CD4-positive, alpha-beta T cell treated with Interleukin-12 subunit alpha and Interleukin-12 subunit beta, for 1 hour (primary cell): ENCODE data around the gene SLCO4C1.

Source experiments
- DNase-seq: peaks from one replicate; pipeline ENCODE4 v3.0.0-alpha.2; 2020

The SLCO4C1 gene

DNA sequence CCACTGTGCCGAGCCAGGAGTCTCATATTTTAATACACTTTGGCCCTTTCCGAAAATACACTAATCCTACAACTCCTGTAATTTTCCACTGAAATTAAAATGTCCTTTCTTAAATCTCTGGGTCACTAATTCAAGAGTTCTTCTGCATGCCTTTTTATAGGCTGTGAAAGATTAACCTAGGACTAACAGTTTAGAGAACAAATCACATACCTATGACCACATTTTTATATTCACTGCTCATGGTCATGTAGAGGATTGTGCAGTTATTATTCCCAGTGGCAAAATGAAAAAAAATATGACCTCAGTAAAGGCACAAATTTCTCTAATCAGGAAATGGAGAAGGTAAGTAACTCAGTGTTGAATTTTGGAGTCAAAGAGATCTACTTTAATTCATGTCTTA, 33.4 kb downstream of the SLCO4C1 start:
- no peak for DNase-seq

DNA sequence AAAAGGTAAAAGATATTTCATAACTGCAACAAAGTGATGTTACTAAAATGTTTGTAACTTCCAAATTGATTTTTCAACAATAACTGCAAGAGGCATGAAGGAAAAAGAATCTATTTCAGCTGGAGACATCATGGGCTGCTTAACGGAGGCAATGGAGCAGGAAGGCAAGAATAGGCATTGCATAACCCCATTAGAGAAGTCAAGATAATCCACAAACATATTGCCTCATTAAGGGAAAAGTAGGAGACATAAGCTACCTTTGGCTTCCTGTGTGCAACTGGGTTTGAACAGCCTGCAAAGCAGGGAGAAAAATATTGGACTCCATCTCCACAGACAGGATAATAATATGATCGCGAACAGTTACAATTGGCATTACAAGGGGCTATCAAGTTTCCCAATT, 46.7 kb downstream of the SLCO4C1 start:
- DNase-seq: no peak

DNA sequence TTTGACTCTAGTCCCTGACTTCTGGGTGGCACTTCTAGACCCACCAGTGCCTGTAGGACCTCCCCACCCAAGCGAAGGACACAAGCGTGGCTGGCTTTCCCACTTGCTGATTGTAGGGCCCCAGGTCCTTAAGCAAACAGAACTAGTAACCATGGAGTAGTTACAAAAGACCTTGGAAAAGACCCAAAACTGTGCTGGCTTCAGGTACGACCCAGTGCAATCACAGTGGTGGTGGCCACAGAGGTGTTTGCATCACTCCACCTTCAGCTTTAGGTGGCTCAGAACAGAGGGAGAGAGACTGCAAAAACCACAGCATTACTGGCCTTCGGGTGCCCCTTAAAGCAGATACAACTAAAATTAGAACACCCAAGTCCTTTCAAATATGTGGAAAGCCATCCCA, 52.9 kb downstream of the SLCO4C1 start:
- no peak for DNase-seq

DNA sequence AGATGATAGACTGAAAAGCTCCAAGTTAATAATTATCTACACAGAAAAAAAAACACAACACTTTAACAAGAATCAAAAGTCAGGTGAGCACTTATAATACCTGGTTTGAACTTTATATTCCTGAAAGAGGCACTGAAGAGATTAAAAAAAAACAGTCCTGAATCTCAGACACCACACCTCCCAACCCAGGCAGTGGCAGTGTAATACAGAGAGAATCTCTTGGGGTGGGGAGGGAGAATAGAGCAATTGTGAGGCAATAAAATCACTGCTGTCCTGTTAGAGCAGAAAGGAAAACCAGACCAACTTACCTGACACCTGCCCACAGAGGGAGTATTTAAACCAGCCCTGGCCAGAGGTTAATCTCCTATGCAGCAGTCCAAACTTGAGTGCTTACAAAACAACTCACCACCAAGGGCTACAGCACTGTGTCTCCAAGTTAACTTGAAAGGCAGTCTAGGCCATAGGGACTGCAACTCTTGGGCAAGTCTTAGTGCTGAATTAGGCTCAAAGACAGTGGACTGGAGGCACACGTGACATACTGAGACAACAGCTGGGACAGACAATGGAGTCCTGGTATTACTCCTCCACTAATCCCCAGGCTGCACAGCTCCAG, 54.2 kb downstream of the SLCO4C1 start:
- no peak for DNase-seq

DNA sequence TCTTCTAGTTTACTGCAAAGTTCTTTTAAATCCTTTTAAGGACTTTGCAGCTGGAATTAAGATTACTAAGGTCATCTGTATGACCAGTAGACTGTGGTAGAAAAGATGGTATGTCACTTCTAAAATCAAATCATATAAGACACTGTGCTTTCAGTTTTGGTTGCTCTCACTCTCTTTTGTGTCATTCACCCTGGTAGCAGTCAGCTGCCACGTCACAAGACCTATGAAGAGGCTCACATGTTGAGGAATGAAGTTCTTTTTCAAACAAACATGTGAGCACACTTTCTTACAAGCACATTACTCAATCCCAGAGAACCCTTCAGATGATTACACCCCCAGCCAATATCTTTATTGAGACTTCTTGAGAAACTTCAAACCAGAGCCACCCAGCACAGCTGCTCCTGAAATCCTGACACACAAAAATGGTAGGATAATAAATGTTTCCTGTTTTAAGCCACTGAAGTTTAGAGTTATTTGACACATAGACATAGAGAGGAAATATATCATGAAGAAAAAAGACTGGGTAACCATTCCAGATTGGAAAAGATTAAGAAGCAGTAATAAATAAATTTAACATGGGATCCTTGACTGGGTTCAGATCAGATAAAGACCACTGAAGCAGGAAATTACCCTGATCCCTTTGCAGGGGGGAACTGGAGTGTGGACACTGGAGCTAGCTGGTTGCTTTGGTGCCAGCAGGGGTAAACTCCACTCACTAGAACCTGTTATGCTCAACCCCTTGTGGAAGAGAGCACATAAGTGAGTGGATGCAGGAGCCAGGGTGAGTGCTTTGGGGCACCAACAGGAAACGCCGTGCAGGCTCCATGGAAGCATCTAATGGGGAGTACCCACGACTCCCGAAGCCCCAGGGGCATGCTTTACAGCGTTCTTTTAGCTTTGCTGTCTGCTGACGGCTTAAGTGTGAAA, 64.1 kb downstream of the SLCO4C1 start:
- no peak for DNase-seq

DNA sequence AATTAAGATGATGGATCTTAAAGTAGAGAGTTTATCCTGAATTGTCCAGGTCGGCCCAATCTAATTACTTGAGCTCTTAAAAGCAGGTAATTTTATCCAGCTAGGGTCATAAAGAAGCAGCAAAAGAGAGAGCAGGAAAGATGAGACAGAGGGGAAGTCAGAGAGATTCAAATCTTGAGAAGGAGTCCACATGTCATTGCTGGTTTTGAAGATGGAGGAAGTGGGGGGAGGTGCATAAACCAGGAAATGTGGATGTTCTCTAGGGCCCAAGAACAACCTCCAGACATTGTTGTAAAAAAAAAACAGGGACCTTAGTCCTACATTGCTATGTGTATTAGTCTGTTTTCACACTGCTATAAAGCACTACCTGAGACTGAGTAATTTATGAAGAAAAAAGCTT, 66.4 kb downstream of the SLCO4C1 start:
- no peak for DNase-seq

DNA sequence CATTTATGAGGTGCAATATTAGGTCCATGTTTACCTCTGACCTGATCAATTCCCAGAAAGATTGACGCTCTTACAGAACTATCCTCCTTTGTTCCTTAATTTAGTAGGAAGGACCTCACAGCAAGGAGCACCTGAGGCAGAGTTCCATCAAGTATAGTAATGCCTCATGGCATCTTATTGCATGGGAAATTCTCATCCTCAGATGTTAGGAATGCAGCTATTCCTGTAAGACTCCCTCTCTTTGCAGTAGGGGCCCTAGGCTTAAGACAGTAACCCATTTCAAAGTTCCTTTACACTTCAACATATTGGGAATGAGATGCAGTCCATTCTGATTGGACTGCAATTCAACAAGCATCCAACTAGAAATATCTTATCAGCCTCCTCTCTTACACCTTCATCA, 69.8 kb downstream of the SLCO4C1 start:
- no peak for DNase-seq

DNA sequence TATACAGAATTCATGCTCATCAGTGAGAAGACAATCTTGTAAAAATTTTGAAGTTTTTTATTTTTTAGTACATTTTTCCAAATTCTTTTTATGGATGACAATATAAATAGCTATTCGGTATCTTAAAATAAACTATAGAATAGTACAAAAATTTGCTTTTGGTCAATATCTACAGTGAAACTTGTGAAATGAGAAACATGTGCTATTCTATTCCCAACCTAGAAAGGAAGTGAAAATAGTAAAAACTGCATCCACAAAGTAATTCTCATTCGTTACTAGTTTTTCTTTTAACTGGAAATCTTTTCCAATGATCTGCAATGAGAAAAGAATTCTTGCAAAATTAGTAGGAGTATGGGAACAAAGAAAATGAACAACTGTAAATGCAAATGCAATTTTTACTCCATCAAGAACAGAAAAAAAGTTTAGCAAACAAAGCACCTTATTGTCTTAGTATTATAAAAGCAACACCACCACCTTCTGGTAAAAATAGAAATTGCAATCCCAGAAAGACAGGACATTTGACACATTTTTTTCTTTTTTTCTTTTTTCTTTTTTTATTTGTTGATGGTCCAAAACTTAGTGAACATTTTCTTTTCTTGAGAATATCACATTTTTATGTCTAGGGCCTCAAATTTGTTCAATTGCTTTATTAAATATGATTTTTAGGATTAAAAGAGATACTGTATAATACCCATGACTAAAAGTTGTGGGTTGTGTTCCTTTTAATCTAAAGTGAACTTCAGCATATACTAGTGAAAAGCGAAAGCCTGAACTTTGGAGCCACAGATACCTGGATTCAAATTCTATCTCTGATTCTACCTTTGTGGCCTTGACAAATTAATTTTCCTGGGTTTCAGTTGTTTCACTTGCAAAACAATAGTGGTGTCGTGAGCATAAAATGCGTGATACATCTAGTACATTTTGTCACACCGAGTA, 72.3 kb downstream of the SLCO4C1 start:
- peak; percentile 44 for DNase-seq

DNA sequence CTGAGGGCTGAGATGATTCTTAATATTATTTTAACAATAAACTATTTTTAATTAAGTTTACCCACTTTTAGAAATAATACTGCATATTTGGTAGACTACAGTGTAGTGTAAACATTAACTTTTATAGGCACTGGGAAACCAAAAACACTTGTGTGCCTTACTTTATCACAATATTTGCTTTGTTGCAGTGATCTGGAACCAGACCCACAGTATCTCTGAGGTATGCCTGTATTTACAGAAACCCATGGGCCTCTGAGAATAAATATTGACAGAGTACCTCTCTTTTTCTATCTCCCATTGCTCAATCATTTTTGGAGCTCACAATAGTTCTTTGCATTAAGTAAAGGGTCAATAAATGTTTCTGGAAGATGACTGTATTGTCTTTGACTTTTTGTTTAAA, 73.3 kb downstream of the SLCO4C1 start:
- DNase-seq: no peak

DNA sequence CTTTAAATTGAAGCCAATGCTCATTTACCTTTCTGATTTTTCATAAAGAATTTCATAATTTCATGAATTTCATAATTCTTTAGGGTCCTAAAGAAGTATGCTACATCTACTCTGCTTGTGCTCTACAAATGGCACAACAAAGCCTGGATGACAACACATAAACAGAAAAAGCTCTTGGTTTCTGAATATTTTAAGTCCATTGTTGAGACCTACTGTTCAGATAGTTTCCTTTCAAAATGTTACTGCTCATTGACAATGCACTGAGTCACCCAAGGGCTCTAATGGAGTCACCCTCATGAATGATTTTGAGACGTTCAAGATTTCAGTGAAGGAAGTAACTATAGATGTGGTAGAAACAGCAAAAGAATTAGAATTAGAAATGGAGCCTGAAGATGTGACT, 74.1 kb downstream of the SLCO4C1 start:
- no peak for DNase-seq

DNA sequence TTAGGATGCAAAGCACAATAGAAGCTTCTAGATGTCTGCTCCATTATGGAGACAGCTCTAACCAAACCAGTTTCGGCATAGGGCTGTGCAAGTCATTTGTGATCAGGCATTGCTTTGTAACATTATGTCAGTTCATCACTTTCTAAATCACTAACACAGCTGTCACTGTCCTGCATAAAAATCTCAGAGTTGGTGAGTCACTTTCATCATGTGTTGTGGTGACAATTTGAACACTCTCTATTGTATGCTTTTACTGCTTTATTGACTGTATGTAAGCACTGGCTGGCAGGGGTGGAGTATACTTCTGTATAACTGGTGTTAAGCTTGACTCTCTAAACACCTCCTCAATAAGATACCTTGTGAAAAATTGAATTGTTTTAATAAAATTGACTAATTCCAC, 77.9 kb downstream of the SLCO4C1 start:
- no peak for DNase-seq

DNA sequence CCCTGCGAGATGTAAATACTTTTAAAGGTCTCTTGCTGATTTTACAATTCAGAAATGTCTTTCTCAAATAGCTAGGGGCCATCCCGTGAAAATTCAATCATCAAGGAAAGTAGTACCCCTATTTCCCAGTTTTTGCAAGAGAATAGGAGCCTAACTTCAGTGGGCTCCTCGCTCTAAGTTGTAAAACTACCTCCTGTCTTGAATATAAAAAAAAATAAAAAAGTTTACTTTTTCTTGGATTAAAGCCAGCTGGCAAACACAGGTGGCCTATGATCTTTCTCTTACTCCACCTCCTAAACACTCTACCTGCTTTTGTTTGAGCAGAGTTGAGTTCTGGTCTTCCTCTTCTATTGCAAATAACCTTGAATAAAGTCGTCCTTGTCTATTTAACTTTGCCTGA, 79.4 kb downstream of the SLCO4C1 start:
- no peak for DNase-seq

DNA sequence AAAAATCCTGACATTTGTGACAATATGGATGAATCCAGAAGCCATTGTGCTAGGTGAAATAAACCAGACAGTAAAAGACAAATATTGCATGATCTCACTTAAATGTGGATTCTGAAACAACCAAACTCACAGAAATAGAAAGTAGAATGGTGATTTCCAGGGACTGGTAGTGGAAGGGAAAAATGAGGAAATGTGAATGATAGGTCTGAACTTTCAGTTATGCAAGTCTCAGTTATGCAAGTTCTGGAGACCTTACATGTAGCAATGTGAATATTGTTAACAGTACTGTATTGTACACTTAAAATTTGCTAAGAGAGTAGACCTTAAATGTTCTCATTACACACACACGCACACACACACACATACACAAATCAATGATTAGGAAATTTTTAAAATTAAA, 84.9 kb downstream of the SLCO4C1 start:
- no peak for DNase-seq

DNA sequence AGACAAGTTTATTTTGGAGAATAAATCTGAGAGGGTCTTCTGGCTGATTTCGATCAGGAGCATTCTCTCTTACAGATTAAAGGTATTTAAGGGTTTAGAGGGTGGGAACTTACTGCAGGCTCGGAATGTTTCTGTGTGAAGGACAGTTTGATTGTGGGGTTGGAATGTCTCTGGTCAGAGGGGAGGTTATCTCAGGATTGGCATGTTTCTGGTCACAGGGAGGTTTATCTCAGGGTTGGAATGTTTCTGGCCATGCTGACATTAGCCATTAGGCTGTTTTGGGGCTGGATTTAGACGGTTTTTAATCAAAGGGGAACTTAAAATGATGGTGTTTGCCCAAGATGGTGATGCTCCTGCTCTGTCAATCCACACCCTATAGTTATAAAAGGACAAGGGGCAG, 95.2 kb downstream of the SLCO4C1 start:
- DNase-seq: no peak

DNA sequence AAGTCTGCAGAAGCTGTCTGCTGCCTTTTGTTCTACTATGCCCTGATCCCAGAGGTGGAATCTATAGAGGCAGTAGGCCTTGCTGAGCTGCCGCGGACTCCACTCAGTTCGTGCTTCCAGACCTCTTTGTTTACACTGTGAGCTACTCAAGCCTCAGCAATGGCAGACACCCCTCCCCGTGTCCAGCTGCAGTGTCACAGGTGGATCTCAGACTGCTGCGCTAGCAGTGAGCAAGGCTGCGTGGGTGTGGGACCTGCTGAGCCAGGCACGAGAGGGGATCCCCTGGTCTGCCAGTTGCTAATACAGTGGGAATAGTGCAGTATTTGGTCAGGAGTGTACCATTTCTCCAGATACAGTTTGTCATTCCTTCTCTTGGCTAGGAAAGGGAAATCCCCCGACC, 99.6 kb downstream of the SLCO4C1 start:
- DNase-seq: no peak
